ENCODE measurements around the gene CR1.
"Not testable (repeated sequence)": the region's sequence is repeated elsewhere in the genome, so short reads cannot be mapped to it uniquely, and the experiment has no call there.

- not testable (repeated sequence) for TF ChIP-seq EZH2 (IDR thresholded peaks at IDR 0.05; ENCODE audit: borderline replicate concordance, low read depth, low read length, severe bottlenecking); JUN (IDR thresholded peaks at IDR 0.05; ENCODE audit: borderline replicate concordance, insufficient read depth, insufficient read length, low read depth); POLR2AphosphoS5 (IDR thresholded peaks at IDR 0.05; ENCODE audit: insufficient read depth, low read depth, low read length); POLR2A (IDR thresholded peaks at IDR 0.05; ENCODE audit: low read depth, low read length); MYC (IDR thresholded peaks at IDR 0.05; ENCODE audit: low read depth, low read length)
- TF ChIP-seq, protein P1, sequence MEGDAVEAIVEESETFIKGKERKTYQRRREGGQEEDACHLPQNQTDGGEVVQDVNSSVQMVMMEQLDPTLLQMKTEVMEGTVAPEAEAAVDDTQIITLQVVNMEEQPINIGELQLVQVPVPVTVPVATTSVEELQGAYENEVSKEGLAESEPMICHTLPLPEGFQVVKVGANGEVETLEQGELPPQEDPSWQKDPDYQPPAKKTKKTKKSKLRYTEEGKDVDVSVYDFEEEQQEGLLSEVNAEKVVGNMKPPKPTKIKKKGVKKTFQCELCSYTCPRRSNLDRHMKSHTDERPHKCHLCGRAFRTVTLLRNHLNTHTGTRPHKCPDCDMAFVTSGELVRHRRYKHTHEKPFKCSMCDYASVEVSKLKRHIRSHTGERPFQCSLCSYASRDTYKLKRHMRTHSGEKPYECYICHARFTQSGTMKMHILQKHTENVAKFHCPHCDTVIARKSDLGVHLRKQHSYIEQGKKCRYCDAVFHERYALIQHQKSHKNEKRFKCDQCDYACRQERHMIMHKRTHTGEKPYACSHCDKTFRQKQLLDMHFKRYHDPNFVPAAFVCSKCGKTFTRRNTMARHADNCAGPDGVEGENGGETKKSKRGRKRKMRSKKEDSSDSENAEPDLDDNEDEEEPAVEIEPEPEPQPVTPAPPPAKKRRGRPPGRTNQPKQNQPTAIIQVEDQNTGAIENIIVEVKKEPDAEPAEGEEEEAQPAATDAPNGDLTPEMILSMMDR (IDR thresholded peaks at IDR 0.05; ENCODE audit: extremely low read depth in 1 of 2, insufficient read depth in 1 of 2, low read depth in 1 of 2, low read length in 2 of 2): not testable (repeated sequence)
- TF ChIP-seq, protein P2, sequence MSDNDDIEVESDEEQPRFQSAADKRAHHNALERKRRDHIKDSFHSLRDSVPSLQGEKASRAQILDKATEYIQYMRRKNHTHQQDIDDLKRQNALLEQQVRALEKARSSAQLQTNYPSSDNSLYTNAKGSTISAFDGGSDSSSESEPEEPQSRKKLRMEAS (IDR thresholded peaks at IDR 0.05; ENCODE audit: insufficient read depth, insufficient read length): not testable (repeated sequence)
Observed at GRCh38 chr1:207690551-207690950, 194.6 kb downstream of the CR1 start.
